ENCODE measurements around the gene USP6NL. TPM values are rescaled to one million over a fixed set of nuclear protein-coding genes. Genes with fewer than 3 reads are reported as not detected.
"Not testable (repeated sequence)": the region's sequence is repeated elsewhere in the genome, so short reads cannot be mapped to it uniquely, and the experiment has no call there.

The USP6NL gene
- polyA plus RNA-seq, 3 donors: 28.0 to 29.9 (median 28.2) TPM

- DNase-seq (ENCODE audit: extremely low read depth in 1 of 11, low read depth in 9 of 11, low spot score in 4 of 11): no peak
Measured at GRCh38 chr10:11631291-11631690, 19.8 kb upstream of the USP6NL start.

GRCh38 chr10:11629731-11630130 lies 18.3 kb upstream of the USP6NL start:
- no peak for DNase-seq (ENCODE audit: extremely low read depth in 1 of 11, low read depth in 9 of 11, low spot score in 4 of 11)

- not testable (repeated sequence) for DNase-seq (ENCODE audit: extremely low read depth in 1 of 11, low read depth in 9 of 11, low spot score in 4 of 11)
Measured at GRCh38 chr10:11627941-11628340, 16.5 kb upstream of the USP6NL start.

- DNase-seq (ENCODE audit: extremely low read depth in 1 of 11, low read depth in 9 of 11, low spot score in 4 of 11): no peak
Measured at GRCh38 chr10:11626071-11626470, 14.6 kb upstream of the USP6NL start.

GRCh38 chr10:11625019-11625735 lies 13.7 kb upstream of the USP6NL start:
- no peak for DNase-seq (ENCODE audit: extremely low read depth in 1 of 11, low read depth in 9 of 11, low spot score in 4 of 11)

- no peak for DNase-seq (ENCODE audit: extremely low read depth in 1 of 11, low read depth in 9 of 11, low spot score in 4 of 11)
Measured at GRCh38 chr10:11617233-11617632, 5.8 kb upstream of the USP6NL start.

- DNase-seq (ENCODE audit: extremely low read depth in 1 of 11, low read depth in 9 of 11, low spot score in 4 of 11): no peak
Measured at GRCh38 chr10:11616021-11616420, 4.6 kb upstream of the USP6NL start.

- no peak for DNase-seq (ENCODE audit: extremely low read depth in 1 of 11, low read depth in 9 of 11, low spot score in 4 of 11)
Measured at GRCh38 chr10:11615396-11615795, 3.9 kb upstream of the USP6NL start.

GRCh38 chr10:11612021-11613001 lies 861 bp upstream of the USP6NL start:
- peak in 3 of 11 donors; percentile 11 to 25 (median 11) for DNase-seq (ENCODE audit: extremely low read depth in 1 of 11, low read depth in 9 of 11, low spot score in 4 of 11)

GRCh38 chr10:11610826-11611247 lies 613 bp downstream of the USP6NL start:
- peak in 2 of 11 donors; percentile 21 to 23 for DNase-seq (ENCODE audit: extremely low read depth in 1 of 11, low read depth in 9 of 11, low spot score in 4 of 11)

- peak in 3 of 11 donors; percentile 7 to 27 (median 13) for DNase-seq (ENCODE audit: extremely low read depth in 1 of 11, low read depth in 9 of 11, low spot score in 4 of 11)
Measured at GRCh38 chr10:11610166-11610825, 1.2 kb downstream of the USP6NL start.

GRCh38 chr10:11609492-11610093 lies 1.9 kb downstream of the USP6NL start:
- no peak for DNase-seq (ENCODE audit: extremely low read depth in 1 of 11, low read depth in 9 of 11, low spot score in 4 of 11)

- DNase-seq (ENCODE audit: extremely low read depth in 1 of 11, low read depth in 9 of 11, low spot score in 4 of 11): no peak
Measured at GRCh38 chr10:11609052-11609451, 2.4 kb downstream of the USP6NL start.

GRCh38 chr10:11608159-11609013 lies 3.1 kb downstream of the USP6NL start:
- no peak for DNase-seq (ENCODE audit: extremely low read depth in 1 of 11, low read depth in 9 of 11, low spot score in 4 of 11)

GRCh38 chr10:11605807-11606408 lies 5.5 kb downstream of the USP6NL start:
- DNase-seq (ENCODE audit: extremely low read depth in 1 of 11, low read depth in 9 of 11, low spot score in 4 of 11): no peak

GRCh38 chr10:11604865-11605650 lies 6.4 kb downstream of the USP6NL start:
- no peak for DNase-seq (ENCODE audit: extremely low read depth in 1 of 11, low read depth in 9 of 11, low spot score in 4 of 11)

- no peak for DNase-seq (ENCODE audit: extremely low read depth in 1 of 11, low read depth in 9 of 11, low spot score in 4 of 11)
Measured at GRCh38 chr10:11603741-11604140, 7.7 kb downstream of the USP6NL start.

Measured in renal cortex interstitium (tissue), 11 donors.